ENCODE data around the gene NFATC1.

Gene NFATC1

GRCh38 chr18:79486356-79487182 is 90.8 kb downstream of the NFATC1 start:
- DNase-seq (ENCODE audit: low read depth in 2 of 3, low spot score in 1 of 3), result no peak

GRCh38 chr18:79487183-79487800 is 91.6 kb downstream of the NFATC1 start:
- DNase-seq (ENCODE audit: low read depth in 2 of 3, low spot score in 1 of 3), result no peak

- DNase-seq (ENCODE audit: low read depth in 2 of 3, low spot score in 1 of 3), result no peak
Measured at GRCh38 chr18:79487801-79488201, 92.1 kb downstream of the NFATC1 start.

GRCh38 chr18:79488311-79489050 is 92.8 kb downstream of the NFATC1 start:
- DNase-seq (ENCODE audit: low read depth in 2 of 3, low spot score in 1 of 3), result no peak

GRCh38 chr18:79489051-79489898 is 93.5 kb downstream of the NFATC1 start:
- no peak for DNase-seq (ENCODE audit: low read depth in 2 of 3, low spot score in 1 of 3)

GRCh38 chr18:79489899-79490625 is 94.3 kb downstream of the NFATC1 start:
- no peak for DNase-seq (ENCODE audit: low read depth in 2 of 3, low spot score in 1 of 3)

GRCh38 chr18:79490626-79491041 is 94.9 kb downstream of the NFATC1 start:
- no peak for DNase-seq (ENCODE audit: low read depth in 2 of 3, low spot score in 1 of 3)

- DNase-seq (ENCODE audit: low read depth in 2 of 3, low spot score in 1 of 3), result no peak
Measured at GRCh38 chr18:79491081-79491551, 95.4 kb downstream of the NFATC1 start.

- DNase-seq (ENCODE audit: low read depth in 2 of 3, low spot score in 1 of 3), result no peak
Measured at GRCh38 chr18:79493211-79493800, 97.6 kb downstream of the NFATC1 start.

- DNase-seq (ENCODE audit: low read depth in 2 of 3, low spot score in 1 of 3), result no peak
Measured at GRCh38 chr18:79493801-79494211, 98.1 kb downstream of the NFATC1 start.

GRCh38 chr18:79494936-79495335 is 99.2 kb downstream of the NFATC1 start:
- no peak for DNase-seq (ENCODE audit: low read depth in 2 of 3, low spot score in 1 of 3)

- no peak for DNase-seq (ENCODE audit: low read depth in 2 of 3, low spot score in 1 of 3)
Measured at GRCh38 chr18:79495591-79496071, 99.9 kb downstream of the NFATC1 start.

GRCh38 chr18:79496237-79496977 is 100.7 kb downstream of the NFATC1 start:
- no peak for DNase-seq (ENCODE audit: low read depth in 2 of 3, low spot score in 1 of 3)

- DNase-seq (ENCODE audit: low read depth in 2 of 3, low spot score in 1 of 3), result no peak
Measured at GRCh38 chr18:79496978-79497637, 101.4 kb downstream of the NFATC1 start.

- no peak for DNase-seq (ENCODE audit: low read depth in 2 of 3, low spot score in 1 of 3)
Measured at GRCh38 chr18:79497638-79498081, 101.9 kb downstream of the NFATC1 start.

GRCh38 chr18:79498662-79499061 is 102.9 kb downstream of the NFATC1 start:
- no peak for DNase-seq (ENCODE audit: low read depth in 2 of 3, low spot score in 1 of 3)

GRCh38 chr18:79501006-79501405 is 105.3 kb downstream of the NFATC1 start:
- DNase-seq (ENCODE audit: low read depth in 2 of 3, low spot score in 1 of 3), result no peak

- DNase-seq (ENCODE audit: low read depth in 2 of 3, low spot score in 1 of 3), result no peak
Measured at GRCh38 chr18:79502782-79503181, 107.1 kb downstream of the NFATC1 start.

All from stimulated activated CD4-positive, alpha-beta T cell treated with anti-CD3 and anti-CD28 coated beads, Interleukin-12 subunit alpha, Interleukin-12 subunit beta, amount 100 ng/mL, for 48 hours (primary cell).